ENCODE measurements around the gene RNF11.
"Not testable (repeated sequence)": the region's sequence is repeated elsewhere in the genome, so short reads cannot be mapped to it uniquely, and the experiment has no call there.

Gene RNF11

DNA sequence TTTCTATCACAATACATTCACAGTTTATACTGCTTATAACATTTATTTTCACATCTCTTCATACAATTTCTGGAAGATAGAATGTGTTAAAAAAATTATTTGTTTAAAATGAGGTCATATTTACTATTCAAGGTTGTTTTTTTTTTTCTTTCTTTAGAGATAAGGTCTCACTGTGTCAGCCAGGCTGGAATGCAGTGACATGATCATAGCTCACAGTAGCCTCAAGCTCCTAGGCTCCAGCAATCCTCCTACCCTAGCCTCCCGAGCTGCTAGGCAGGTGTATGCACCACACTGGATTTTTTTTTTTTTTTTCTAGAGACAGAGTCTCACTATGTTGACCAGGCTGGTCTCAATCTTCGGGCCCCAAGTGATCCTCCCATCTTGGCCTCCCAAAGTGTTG lies 19.0 kb upstream of the RNF11 start:
- no peak for DNase-seq (ENCODE audit: extremely low read depth, low read depth)
- TF ChIP-seq, protein P1, sequence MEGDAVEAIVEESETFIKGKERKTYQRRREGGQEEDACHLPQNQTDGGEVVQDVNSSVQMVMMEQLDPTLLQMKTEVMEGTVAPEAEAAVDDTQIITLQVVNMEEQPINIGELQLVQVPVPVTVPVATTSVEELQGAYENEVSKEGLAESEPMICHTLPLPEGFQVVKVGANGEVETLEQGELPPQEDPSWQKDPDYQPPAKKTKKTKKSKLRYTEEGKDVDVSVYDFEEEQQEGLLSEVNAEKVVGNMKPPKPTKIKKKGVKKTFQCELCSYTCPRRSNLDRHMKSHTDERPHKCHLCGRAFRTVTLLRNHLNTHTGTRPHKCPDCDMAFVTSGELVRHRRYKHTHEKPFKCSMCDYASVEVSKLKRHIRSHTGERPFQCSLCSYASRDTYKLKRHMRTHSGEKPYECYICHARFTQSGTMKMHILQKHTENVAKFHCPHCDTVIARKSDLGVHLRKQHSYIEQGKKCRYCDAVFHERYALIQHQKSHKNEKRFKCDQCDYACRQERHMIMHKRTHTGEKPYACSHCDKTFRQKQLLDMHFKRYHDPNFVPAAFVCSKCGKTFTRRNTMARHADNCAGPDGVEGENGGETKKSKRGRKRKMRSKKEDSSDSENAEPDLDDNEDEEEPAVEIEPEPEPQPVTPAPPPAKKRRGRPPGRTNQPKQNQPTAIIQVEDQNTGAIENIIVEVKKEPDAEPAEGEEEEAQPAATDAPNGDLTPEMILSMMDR (IDR thresholded peaks at IDR 0.05; ENCODE audit: low read depth, low read length): no peak

DNA sequence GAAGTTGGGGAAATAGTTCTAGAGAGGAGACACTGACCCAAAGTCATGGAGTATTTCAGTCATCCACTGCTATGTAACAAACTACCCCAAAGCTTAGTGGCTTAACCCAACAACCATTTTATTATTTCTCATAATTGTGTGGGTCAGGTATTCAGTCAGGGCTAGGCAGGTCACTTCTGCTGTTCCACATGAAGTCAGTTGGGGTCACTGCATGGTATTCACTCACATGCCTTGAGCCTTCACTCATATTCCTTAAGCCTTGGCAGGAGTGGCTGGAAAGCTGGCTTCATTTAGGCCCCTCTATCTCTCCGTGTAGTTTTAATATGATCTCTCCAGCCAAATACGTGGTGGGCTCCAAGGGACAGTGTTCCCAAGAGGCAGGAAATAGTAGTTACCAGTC lies 17.5 kb upstream of the RNF11 start:
- TF ChIP-seq, protein P1 (IDR thresholded peaks at IDR 0.05; ENCODE audit: low read depth, low read length): no peak
- no peak for DNase-seq (ENCODE audit: extremely low read depth, low read depth)

DNA sequence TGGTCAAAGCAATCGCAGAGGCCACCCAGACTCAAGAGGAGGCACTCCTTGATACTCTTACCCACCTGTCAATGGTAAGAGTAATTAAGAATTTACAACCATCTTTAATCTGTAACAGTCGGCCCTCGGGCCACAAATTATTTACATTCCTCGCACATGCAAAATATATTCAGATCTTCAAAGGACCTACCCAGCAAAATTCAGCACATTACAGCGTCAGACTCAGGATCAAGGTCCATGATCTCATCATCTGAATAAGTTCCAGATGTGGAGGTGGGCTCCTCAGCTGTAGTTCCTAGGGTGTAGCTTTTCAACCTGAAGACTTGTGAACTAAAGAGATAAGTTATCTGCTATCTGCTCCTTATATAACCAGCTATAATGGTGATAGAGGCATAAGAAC lies 17.1 kb upstream of the RNF11 start:
- TF ChIP-seq, protein P1 (IDR thresholded peaks at IDR 0.05; ENCODE audit: low read depth, low read length): no peak
- no peak for DNase-seq (ENCODE audit: extremely low read depth, low read depth)

DNA sequence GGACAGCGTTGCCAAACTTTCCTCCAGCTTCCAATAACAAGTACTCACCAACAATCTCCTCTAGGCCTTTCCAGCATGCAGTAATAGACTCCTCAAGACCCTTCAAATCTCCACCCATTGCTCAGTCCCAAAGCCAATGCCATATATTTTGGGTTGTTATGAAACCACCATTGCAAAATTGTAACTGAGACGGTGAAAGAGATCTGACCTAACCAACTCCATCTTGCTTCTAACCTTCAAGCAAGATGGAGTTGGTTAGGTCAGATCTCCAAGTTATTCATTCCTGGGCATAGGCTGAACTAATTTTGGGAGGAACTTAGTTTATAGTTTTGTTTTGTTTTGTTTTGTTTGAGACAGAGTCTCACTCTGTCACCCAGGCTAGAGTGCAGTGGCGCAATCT lies 14.5 kb upstream of the RNF11 start:
- not testable (repeated sequence) for DNase-seq (ENCODE audit: extremely low read depth, low read depth)

DNA sequence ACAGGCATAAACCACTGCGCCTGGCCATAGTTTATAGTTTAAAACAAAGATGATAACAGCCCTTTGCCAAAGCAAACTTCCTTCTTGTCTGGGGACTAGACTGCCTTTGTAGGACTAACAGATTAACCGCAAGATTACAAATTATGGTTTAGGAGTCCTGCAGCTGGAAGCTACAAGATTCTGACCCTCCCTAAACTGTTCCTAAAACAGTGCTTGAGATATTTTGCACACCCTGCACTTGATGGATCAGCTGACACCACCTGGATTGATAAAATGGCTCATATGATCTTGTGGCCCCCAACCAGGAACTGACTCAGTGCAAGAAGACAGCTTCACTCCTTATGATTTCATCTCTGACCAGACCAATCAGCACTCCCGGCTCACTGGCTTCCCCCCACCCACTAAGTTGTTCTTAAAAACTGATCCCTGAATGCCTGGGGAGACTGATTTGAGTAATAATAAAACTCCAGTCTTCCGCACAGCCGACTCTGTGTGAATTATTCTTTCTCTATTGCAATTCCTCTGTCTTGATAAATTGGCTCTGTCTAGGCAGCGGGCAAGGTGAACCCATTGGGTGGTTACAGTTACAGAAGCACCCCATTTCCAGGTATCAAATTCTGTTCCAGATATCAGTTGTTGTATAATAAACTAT lies 13.8 kb upstream of the RNF11 start:
- no peak for DNase-seq (ENCODE audit: extremely low read depth, low read depth)
- TF ChIP-seq, protein P1 (IDR thresholded peaks at IDR 0.05; ENCODE audit: low read depth, low read length): no peak

DNA sequence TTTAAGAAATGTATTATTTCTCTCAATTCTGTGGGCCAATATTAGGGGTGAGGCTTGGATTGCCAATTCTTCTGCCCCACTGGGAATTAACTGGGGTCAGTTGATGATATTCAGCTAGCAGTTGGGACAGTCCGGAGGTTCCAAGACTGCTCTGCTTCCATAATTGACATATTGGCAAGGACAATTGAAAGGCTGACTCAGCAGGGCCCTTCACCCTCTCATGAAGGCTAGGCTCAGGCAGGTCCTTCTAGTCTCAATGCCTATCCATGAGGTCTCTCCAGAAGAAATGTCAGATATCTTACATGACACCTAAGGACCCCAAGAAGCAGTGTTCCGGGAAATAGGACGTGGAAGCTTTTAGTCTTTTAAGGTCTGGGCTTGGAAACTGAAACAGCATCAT lies 13.3 kb upstream of the RNF11 start:
- TF ChIP-seq, protein P1 (IDR thresholded peaks at IDR 0.05; ENCODE audit: low read depth, low read length): no peak
- no peak for DNase-seq (ENCODE audit: extremely low read depth, low read depth)

DNA sequence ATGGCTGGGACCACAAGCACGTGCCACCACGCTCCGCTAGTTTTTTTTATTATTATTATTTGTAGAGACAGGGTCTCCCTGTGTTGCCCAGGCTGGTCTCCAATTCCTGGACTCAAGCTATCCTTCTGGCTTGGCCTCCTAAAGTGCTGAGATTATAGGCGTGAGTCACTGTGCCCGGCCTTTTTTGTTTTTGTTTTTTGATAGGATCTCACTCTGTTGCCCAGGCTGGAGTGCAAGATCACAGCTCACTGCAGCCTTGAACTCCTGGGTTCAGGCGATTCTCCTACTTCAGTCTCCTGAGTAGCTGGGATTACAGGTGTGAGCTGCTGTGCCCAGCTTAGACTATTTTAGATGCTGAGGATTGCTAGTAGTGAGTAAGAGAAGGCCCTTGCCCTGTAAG lies 11.8 kb upstream of the RNF11 start:
- DNase-seq (ENCODE audit: extremely low read depth, low read depth): no peak
- TF ChIP-seq, protein P1 (IDR thresholded peaks at IDR 0.05; ENCODE audit: low read depth, low read length): no peak

DNA sequence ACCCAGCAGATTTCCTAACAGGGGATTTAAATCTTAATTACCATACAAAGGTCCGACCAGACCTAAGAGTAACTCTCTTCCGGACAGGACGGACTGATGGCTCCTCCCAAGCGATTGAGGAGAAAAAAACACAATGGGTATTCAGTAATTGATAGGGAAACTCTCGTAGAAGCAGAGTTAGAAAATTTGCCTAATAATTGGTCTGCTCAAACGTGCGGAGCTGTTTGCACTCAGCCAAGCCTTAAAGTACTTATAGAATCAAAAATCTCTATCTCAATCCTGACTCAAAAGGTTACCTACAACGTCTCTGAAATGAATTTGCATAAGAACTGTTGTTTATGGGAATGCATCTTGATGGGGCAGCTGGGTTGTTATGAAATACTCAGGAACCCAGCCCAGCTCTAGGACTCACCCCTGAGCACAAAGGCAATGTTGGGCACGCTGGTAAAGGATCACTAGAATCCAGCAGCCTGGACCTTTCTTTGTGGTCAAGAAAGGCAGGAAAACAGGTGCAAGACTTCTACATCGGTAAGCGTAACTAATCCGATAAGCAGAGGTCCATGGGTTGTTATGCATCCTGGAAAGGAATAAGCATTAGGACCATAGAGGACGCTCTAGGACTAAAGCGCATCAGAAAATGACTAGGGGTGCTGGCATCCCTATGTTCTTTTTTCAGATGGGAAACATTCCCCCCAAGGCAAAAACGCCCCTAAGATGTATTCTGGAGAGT lies 8.7 kb upstream of the RNF11 start:
- DNase-seq (ENCODE audit: extremely low read depth, low read depth): not testable (repeated sequence)

DNA sequence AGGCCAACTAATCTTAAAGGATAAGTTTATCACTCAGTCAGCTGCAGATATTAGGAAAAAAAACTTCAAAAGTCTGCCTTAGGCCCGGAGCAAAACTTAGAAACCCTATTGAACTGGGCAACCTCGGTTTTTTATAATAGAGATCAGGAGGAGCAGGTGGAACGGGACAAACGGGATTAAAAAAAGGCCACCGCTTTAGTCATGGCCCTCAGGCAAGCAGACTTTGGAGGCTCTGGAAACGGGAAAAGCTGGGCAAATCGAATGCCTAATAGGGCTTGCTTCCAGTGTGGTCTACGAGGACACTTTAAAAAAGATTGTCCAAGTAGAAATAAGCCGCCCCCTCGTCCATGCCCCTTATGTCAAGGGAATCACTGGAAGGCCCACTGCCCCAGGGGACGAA lies 7.6 kb upstream of the RNF11 start:
- not testable (repeated sequence) for DNase-seq (ENCODE audit: extremely low read depth, low read depth)

Measured in AG09319 (cell line).